ENCODE measurements around the gene GOLGA8B.
A peak's percentile ranks its signal among the peaks of the same experiment; 100 is the strongest.
"Not testable (repeated sequence)": the region's sequence is repeated elsewhere in the genome, so short reads cannot be mapped to it uniquely, and the experiment has no call there.

The GOLGA8B gene

GRCh38 chr15:34560814-34561213, 22.6 kb downstream of the GOLGA8B start:
- H3K27me3 Mint-ChIP-seq; ATAC-seq (replicated peaks): not testable (repeated sequence)

GRCh38 chr15:34559764-34560163, 23.7 kb downstream of the GOLGA8B start:
- H3K4me3 Mint-ChIP-seq; DNase-seq; H3K9me3 Mint-ChIP-seq; H3K36me3 Mint-ChIP-seq; H3K4me1 Mint-ChIP-seq; H3K27me3 Mint-ChIP-seq; H3K27ac Mint-ChIP-seq; ATAC-seq (replicated peaks): not testable (repeated sequence)

More at GRCh38 chr15:34560814-34561213, 22.6 kb downstream of the GOLGA8B start:
- not testable (repeated sequence) for H3K27ac Mint-ChIP-seq, H3K9me3 Mint-ChIP-seq, H3K4me1 Mint-ChIP-seq, DNase-seq, H3K4me3 Mint-ChIP-seq, H3K36me3 Mint-ChIP-seq

- DNase-seq, H3K27me3 Mint-ChIP-seq, H3K9me3 Mint-ChIP-seq, H3K36me3 Mint-ChIP-seq, H3K4me1 Mint-ChIP-seq, H3K27ac Mint-ChIP-seq, H3K4me3 Mint-ChIP-seq: not testable (repeated sequence)
- ATAC-seq (replicated peaks): peak in 1 of 2 donors; percentile 83
Observed at GRCh38 chr15:34555162-34555561, 28.3 kb downstream of the GOLGA8B start.

GRCh38 chr15:34554716-34555115, 28.7 kb downstream of the GOLGA8B start:
- H3K36me3 Mint-ChIP-seq; DNase-seq; ATAC-seq (replicated peaks); H3K27ac Mint-ChIP-seq; H3K4me1 Mint-ChIP-seq; H3K9me3 Mint-ChIP-seq; H3K4me3 Mint-ChIP-seq; H3K27me3 Mint-ChIP-seq: not testable (repeated sequence)

GRCh38 chr15:34554126-34554525, 29.3 kb downstream of the GOLGA8B start:
- H3K9me3 Mint-ChIP-seq, H3K27me3 Mint-ChIP-seq, H3K4me1 Mint-ChIP-seq, H3K36me3 Mint-ChIP-seq, DNase-seq, H3K4me3 Mint-ChIP-seq, H3K27ac Mint-ChIP-seq: not testable (repeated sequence)
- peak in 1 of 2 donors; percentile 10 for ATAC-seq (replicated peaks)

- not testable (repeated sequence) for H3K9me3 Mint-ChIP-seq; ATAC-seq (replicated peaks); H3K4me1 Mint-ChIP-seq; H3K27me3 Mint-ChIP-seq; DNase-seq; H3K36me3 Mint-ChIP-seq; H3K4me3 Mint-ChIP-seq; H3K27ac Mint-ChIP-seq
Observed at GRCh38 chr15:34550129-34550528, 33.3 kb downstream of the GOLGA8B start.

- DNase-seq; H3K4me1 Mint-ChIP-seq; ATAC-seq (replicated peaks); H3K9me3 Mint-ChIP-seq; H3K36me3 Mint-ChIP-seq; H3K27me3 Mint-ChIP-seq; H3K4me3 Mint-ChIP-seq; H3K27ac Mint-ChIP-seq: not testable (repeated sequence)
Observed at GRCh38 chr15:34549381-34549809, 34.1 kb downstream of the GOLGA8B start.

GRCh38 chr15:34543860-34544649, 39.4 kb downstream of the GOLGA8B start:
- ATAC-seq (replicated peaks): peak; percentile 93 to 95
- DNase-seq, H3K36me3 Mint-ChIP-seq: not testable (repeated sequence)

GRCh38 chr15:34535857-34536256, 47.6 kb downstream of the GOLGA8B start:
- not testable (repeated sequence) for ATAC-seq (replicated peaks); H3K4me3 Mint-ChIP-seq; H3K36me3 Mint-ChIP-seq; H3K4me1 Mint-ChIP-seq; H3K27me3 Mint-ChIP-seq; H3K27ac Mint-ChIP-seq; H3K9me3 Mint-ChIP-seq; DNase-seq

More at GRCh38 chr15:34543860-34544649, 39.4 kb downstream of the GOLGA8B start:
- H3K27ac Mint-ChIP-seq: peak overlapping the region; percentile 37
- H3K9me3 Mint-ChIP-seq, H3K4me3 Mint-ChIP-seq, H3K4me1 Mint-ChIP-seq, H3K27me3 Mint-ChIP-seq: not testable (repeated sequence)

Measured in stimulated activated naive B cell treated with anti-CD40 and anti-IgM and Interleukin-4, amounts not matched to agents 10 μg/mL and 1 μg/mL and 100 μg/mL, for 72 hours (primary cell).